K562 (cell line): Measurements from ENCODE around the gene PGRMC2. TPM values are rescaled to one million over a fixed set of nuclear protein-coding genes. Genes with fewer than 3 reads are reported as not detected.

Source experiments
- ATAC-seq: fragments of 200-7000 bp; cut with Tn5 transposase; 3 replicates; pipeline ENCODE4 v1.9.1; 2020; ENCODE audit warnings: moderate library complexity
- BruUV-seq: library from RNA; stranded (reverse); fragments of 400-500 nt; replicated peaks from 2 replicates; lab custom pipeline; 2021; lab: Mats Ljungman, UMichigan
- CTCF ChIA-PET: fragments of 300-600 bp; formaldehyde crosslinking; extraction: SDS; loops from one replicate; lab custom pipeline; 2021; ENCODE audit warnings: low intra/inter-chr PET ratio; lab: Yijun Ruan, JAX
- POLR2A ChIA-PET: fragments of 300-600, 350-650 bp; sonication (Branson Sonifier 250); formaldehyde crosslinking; extraction: SDS; loops from one replicate; lab custom pipeline; 2021; ENCODE audit warnings: antibody characterized with exemption, inconsistent platforms; lab: Yijun Ruan, JAX
- DNase-seq, 4 experiments: peaks; one replicate each; pipeline versions ENCODE4 v3.0.0 to v3.0.0-alpha.2; 2011 to 2018; ENCODE audit warnings: low spot score in 3 of 4, mixed read lengths in 3 of 4; ENCODE audit errors: extremely low read depth in 1 of 4
- FAIRE-seq: peaks from 2 replicates; lab custom pipeline; 2011; peaks lifted over from hg19 to GRCh38; lab: Jason Lieb, UNC
- H2AFZ ChIP-seq: 2 replicates; pipeline ENCODE4 v1.6.0; 2011; ENCODE audit warnings: low read depth, low read length, control low read depth, inconsistent platforms
- H3K27ac ChIP-seq: fragments of 200-600 bp; 3 replicates; pipeline ENCODE4 v1.8.0; 2011; ENCODE audit warnings: low read depth, mild to moderate bottlenecking, control low read depth, inconsistent platforms, low read length, moderate library complexity, mixed read lengths; ENCODE audit errors: extremely low read depth
- H3K27me3 ChIP-seq, 2 experiments: fragments of 300-600 bp in 1 of 2; 2 replicates in 1 of 2; 3 replicates in 1 of 2; pipeline versions ENCODE4 v1.6.0 to v1.8.0; 2011; ENCODE audit warnings: inconsistent platforms in 2 of 2, low read length in 2 of 2, mild to moderate bottlenecking in 1 of 2, mixed read lengths in 1 of 2, moderate library complexity in 1 of 2; ENCODE audit not compliant: control insufficient read depth in 2 of 2, insufficient read depth in 2 of 2
- H3K36me3 ChIP-seq: fragments of 300-600 bp; 3 replicates; pipeline ENCODE4 v1.8.0; 2011; ENCODE audit warnings: mild to moderate bottlenecking, low read length, inconsistent platforms; ENCODE audit not compliant: control insufficient read depth, insufficient read depth
- H3K4me1 ChIP-seq, 2 experiments: fragments of 200-600 bp in 1 of 2; replicated peaks in 1 of 2; 2 replicates in 1 of 2; 3 replicates in 1 of 2; pipeline versions ENCODE4 v1.5.1 to v1.8.0; 2011; ENCODE audit warnings: inconsistent platforms in 2 of 2, low read length in 2 of 2, mild to moderate bottlenecking in 1 of 2, mixed read lengths in 1 of 2, moderate library complexity in 1 of 2; ENCODE audit not compliant: control insufficient read depth in 2 of 2, insufficient read depth in 2 of 2
- H3K4me2 ChIP-seq: 2 replicates; pipeline ENCODE4 v1.6.1; 2011; ENCODE audit warnings: low read length, control low read depth, inconsistent platforms, mixed read lengths; ENCODE audit not compliant: insufficient read depth
- H3K4me3 ChIP-seq: fragments of 200-600 bp; sonication (generic), shearing (Covaris generic); 2 replicates; pipeline ENCODE4 v1.5.1; 2016; ENCODE audit warnings: control low read depth, inconsistent platforms
- H3K79me2 ChIP-seq: fragments of 200-600 bp; 3 replicates; pipeline ENCODE4 v1.8.0; 2011; ENCODE audit warnings: low read length, inconsistent platforms; ENCODE audit not compliant: control insufficient read depth, insufficient read depth
- H3K9ac ChIP-seq, 2 experiments: 2 replicates each; pipeline versions ENCODE4 v1.6.0 to v1.6.1; 2011; ENCODE audit warnings: low read depth in 2 of 2, low read length in 2 of 2, control low read depth in 1 of 2, inconsistent platforms in 1 of 2, mild to moderate bottlenecking in 1 of 2, mixed read lengths in 1 of 2; ENCODE audit not compliant: insufficient read depth in 1 of 2
- H3K9me1 ChIP-seq: one replicate; pipeline ENCODE4 v1.6.0; 2011; ENCODE audit warnings: inconsistent platforms, mild to moderate bottlenecking, low read length, moderate library complexity; ENCODE audit not compliant: control insufficient read depth, insufficient read depth
- H3K9me3 ChIP-seq: replicated peaks from 2 replicates; pipeline ENCODE4 v1.5.1; 2011; ENCODE audit warnings: low read depth, low read length, inconsistent platforms; ENCODE audit not compliant: control insufficient read depth, insufficient read depth
- H4K20me1 ChIP-seq: replicated peaks from 2 replicates; pipeline ENCODE4 v1.6.1; 2011; ENCODE audit warnings: low read length, inconsistent platforms, mixed read lengths; ENCODE audit not compliant: control insufficient read depth, insufficient read depth
- FOXK1 ChIP-seq: sonication (generic); formaldehyde crosslinking; IDR thresholded peaks from 2 replicates; pipeline ENCODE4 v1.8.0; 2022; ENCODE audit warnings: missing genetic modification reagents, mild to moderate bottlenecking, borderline replicate concordance
- KDM2B ChIP-seq: fragments of 250-450 bp; sonication (Bioruptor Pico); IDR thresholded peaks from 2 replicates; pipeline ENCODE4 v1.8.0; 2021; ENCODE audit warnings: mild to moderate bottlenecking, moderate library complexity
- KLF1 ChIP-seq: fragments of 450-650 bp; IDR thresholded peaks from 2 replicates; pipeline ENCODE4 v1.6.1; 2016; ENCODE audit warnings: missing genetic modification characterization, missing compliant biosample characterization
- LCOR ChIP-seq: sonication (generic); formaldehyde crosslinking; IDR thresholded peaks from 2 replicates; pipeline ENCODE4 v1.8.0; 2022; ENCODE audit warnings: mild to moderate bottlenecking, missing genetic modification reagents
- MAFK ChIP-seq: IDR thresholded peaks from 2 replicates; pipeline ENCODE4 v1.6.1; 2011; ENCODE audit warnings: low read length, improper control_type of control experiment
- MCM7 ChIP-seq, 2 experiments: fragments of 450-650 bp; IDR thresholded peaks; 2 replicates each; pipeline ENCODE4 v1.6.1; 2016 to 2018
- NEUROD1 ChIP-seq: fragments of 150-350 bp; IDR thresholded peaks from 2 replicates; pipeline ENCODE4 v1.6.1; 2014; ENCODE audit warnings: borderline replicate concordance, low read length, low read depth; ENCODE audit not compliant: partially characterized antibody
- ZBED1 ChIP-seq: IDR thresholded peaks from 2 replicates; pipeline ENCODE4 v1.6.1; 2014
- ZSCAN29 ChIP-seq: fragments of 450-650 bp; IDR thresholded peaks from 2 replicates; pipeline ENCODE4 v1.6.1; 2017
- WGBS: fragments of 100-300 bp; shearing (Covaris generic); methylation state at CpG from one replicate; pipeline ENCODE4 v1.1.6; 2016; ENCODE audit warnings: low coverage, mixed read lengths; ENCODE audit not compliant: insufficient coverage; ENCODE audit errors: missing lambda C conversion rate; 5-methylcytosine and 5-hydroxymethylcytosine counted together
- in situ Hi-C: fragments of 300-500 bp; cut with MboI; formaldehyde crosslinking; loops from 4 replicates; pipeline ENCODE4 v1.15.0; 2018; ENCODE audit warnings: inconsistent platforms, mixed read lengths
- intact Hi-C: fragments of 100-400 bp; cut with micrococcal nuclease; formaldehyde crosslinking; loops from 2 replicates; pipeline ENCODE4 v1.14.2; 2022
- polyA plus RNA-seq, 8 experiments: library from polyadenylated mRNA; depleted of rRNA in 4 of 8; stranded (reverse) in 5 of 8; unstranded in 3 of 8; fragments of >200 nt; fragmentation: Nextera tagmentation in 2 of 8; fragmentation: Illumina TruSeq in 1 of 8; extraction: Ambion mirVana in 2 of 8; extraction: Trizol in 1 of 8; gene quantifications; 2 replicates each; pipeline versions ENCODE4 v1.2.1 to v1.2.3, GENCODE V29; 2011 to 2014; ENCODE audit warnings: inconsistent platforms in 1 of 8, missing spikeins in 1 of 8
- total RNA-seq, 7 experiments: library from RNA; depleted of rRNA in 6 of 7; stranded (reverse); fragments of >200 nt in 6 of 7; fragmentation: Illumina TruSeq in 2 of 7; extraction: Trizol in 2 of 7; gene quantifications; 2 replicates each; pipeline versions ENCODE4 v1.2.1 to v1.2.3, GENCODE V29; 2011 to 2021; ENCODE audit warnings: low replicate concordance in 1 of 7
- TF ChIP-seq, protein P1 (sequence below): fragments of 450-650 bp; IDR thresholded peaks from 2 replicates; pipeline ENCODE4 v1.6.1; 2018; ENCODE audit warnings: mild to moderate bottlenecking, low read depth; ENCODE audit not compliant: partially characterized antibody
- TF ChIP-seq, protein P2 (sequence below): fragments of 450-650 bp; IDR thresholded peaks from 2 replicates; pipeline ENCODE4 v1.6.1; 2016; ENCODE audit warnings: antibody characterized with exemption
- TF ChIP-seq, protein P3 (sequence below): fragments of 450-650 bp; IDR thresholded peaks from 2 replicates; pipeline ENCODE4 v1.6.1; 2017; ENCODE audit warnings: antibody characterized with exemption, mild to moderate bottlenecking

The PGRMC2 gene
- total and polyA plus RNA-seq, 9 of the 15 experiments (the other 6 are each of a cell fraction or from before 2014, with no cell fraction given): 12.4 to 81.3 (median 22.7) TPM

DNA sequence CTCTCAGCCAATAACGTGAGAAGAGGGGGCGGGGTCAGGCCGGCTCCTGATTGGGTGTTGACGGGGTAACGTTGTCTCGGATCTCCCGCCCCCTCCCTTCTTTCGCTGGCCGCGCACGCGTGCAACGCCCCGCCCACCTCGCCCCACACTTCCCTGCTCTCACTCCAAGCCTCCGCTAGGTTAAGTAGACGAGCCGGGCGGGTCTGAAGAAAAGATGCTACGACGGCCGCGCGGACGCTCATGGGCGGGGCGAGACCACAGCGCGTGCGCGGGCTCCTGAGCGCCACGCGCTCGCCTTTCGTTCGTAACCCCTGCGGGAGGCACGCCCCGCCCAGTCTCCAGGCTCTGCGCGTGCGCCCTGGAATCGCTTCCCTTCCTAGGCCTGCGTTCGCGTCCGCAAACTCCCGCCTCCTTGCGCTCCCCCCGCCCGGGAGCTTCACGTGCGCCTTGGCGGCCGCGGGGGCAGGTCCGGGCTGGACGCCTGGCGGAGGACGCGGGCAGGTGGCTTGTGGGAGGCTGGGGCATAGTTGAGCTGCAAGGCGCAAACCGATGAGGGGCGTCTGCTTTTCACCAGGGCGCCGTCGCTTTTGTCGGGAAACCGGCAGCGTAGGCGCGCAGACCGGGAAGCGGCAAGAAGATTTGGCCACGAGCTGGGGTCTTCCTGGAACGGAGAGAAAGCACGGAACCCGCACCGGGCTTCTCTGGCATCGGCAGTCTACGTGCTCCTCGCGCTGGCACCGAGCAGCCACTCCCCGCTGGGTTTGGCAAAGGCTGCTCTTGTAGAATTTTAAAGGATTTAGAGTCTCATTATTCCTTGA, 467 bp upstream of the PGRMC2 start:
- peaks cover 4 to 28% of the 10 kb centered on the region in 2 experiments for H3K4me1 ChIP-seq
- 0% methylated on average over 58 of the region's 86 CpGs for WGBS
- in situ Hi-C loops: no loop called here
- H2AFZ ChIP-seq: peak overlapping the region; percentile 80
- intact Hi-C loops: loop anchor here (2.0 to 10.0 kb wide), 7 partner anchors 19 to 809 kb away; partner anchors contain the start of genes C4orf33 and LARP1B
- H3K79me2 ChIP-seq: peaks cover 66% of the 10 kb centered on the region
- H3K4me2 ChIP-seq: peak overlapping the region; percentile 96
- ChIA-PET POLR2A (interaction anchor here (0.8 to 1.6 kb wide), 6 partner anchors 10 to 271 kb away, joined by 3 to 5 read pairs (median 4); no protein-coding TSS in a partner anchor), CTCF (no interaction called here)
- peak; percentile 97 to 99 (median 98) for DNase-seq
- no peaks in the 10 kb centered on the region for H3K9me1 ChIP-seq
- no peaks in the 10 kb centered on the region for H3K9me3 ChIP-seq
- peak; percentile 89 for FAIRE-seq
- H3K36me3 ChIP-seq: peaks cover 14% of the 10 kb centered on the region; the same call in 2 of the 3 replicates
- peak overlapping the region; percentile 89 for H3K27ac ChIP-seq
- H3K9ac ChIP-seq: peak overlapping the region; percentile 91 to 97
- ATAC-seq: peak; percentile 83
- H3K4me3 ChIP-seq: peak overlapping the region; percentile 59
- H3K27me3 ChIP-seq: no peaks in the 10 kb centered on the region
- BruUV-seq: no TSS peak
- H4K20me1 ChIP-seq: 0 out of 2 replicates have a peak, but pooled peaks cover 5% of the 10 kb centered on the region
- no peak for TF ChIP-seq MCM7 (IDR thresholded peaks at IDR 0.05)
- TF ChIP-seq FOXK1 (CRISPR knock-in tag): no peak
- TF ChIP-seq, protein P1, sequence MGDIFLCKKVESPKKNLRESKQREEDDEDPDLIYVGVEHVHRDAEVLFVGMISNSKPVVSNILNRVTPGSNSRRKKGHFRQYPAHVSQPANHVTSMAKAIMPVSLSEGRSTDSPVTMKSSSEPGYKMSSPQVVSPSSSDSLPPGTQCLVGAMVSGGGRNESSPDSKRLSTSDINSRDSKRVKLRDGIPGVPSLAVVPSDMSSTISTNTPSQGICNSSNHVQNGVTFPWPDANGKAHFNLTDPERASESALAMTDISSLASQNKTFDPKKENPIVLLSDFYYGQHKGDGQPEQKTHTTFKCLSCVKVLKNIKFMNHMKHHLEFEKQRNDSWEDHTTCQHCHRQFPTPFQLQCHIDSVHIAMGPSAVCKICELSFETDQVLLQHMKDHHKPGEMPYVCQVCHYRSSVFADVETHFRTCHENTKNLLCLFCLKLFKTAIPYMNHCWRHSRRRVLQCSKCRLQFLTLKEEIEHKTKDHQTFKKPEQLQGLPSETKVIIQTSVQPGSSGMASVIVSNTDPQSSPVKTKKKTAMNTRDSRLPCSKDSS: no peak
- 0 out of 2 replicates have a peak, but pooled peaks have one; percentile 44 for TF ChIP-seq ZSCAN29
- 0 out of 2 replicates have a peak, but pooled peaks have one; percentile 46 for TF ChIP-seq KDM2B (CRISPR knock-in tag)
- TF ChIP-seq KLF1: 0 out of 2 replicates have a peak, but pooled peaks have one; percentile 25
- peak; percentile 63 for TF ChIP-seq NEUROD1
- TF ChIP-seq ZBED1: peak; percentile 59; the same call in 1 of the 2 replicates
- TF ChIP-seq, protein P2, sequence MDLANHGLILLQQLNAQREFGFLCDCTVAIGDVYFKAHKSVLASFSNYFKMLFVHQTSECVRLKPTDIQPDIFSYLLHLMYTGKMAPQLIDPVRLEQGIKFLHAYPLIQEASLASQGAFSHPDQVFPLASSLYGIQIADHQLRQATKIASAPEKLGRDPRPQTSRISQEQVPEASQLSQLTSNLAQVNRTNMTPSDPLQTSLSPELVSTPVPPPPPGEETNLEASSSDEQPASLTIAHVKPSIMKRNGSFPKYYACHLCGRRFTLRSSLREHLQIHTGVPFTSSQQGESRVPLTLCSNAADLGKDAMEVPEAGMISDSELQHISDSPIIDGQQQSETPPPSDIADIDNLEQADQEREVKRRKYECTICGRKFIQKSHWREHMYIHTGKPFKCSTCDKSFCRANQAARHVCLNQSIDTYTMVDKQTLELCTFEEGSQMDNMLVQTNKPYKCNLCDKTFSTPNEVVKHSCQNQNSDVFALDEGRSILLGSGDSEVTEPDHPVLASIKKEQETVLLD: peak; percentile 95
- TF ChIP-seq MAFK: no peak
- TF ChIP-seq, protein P3, sequence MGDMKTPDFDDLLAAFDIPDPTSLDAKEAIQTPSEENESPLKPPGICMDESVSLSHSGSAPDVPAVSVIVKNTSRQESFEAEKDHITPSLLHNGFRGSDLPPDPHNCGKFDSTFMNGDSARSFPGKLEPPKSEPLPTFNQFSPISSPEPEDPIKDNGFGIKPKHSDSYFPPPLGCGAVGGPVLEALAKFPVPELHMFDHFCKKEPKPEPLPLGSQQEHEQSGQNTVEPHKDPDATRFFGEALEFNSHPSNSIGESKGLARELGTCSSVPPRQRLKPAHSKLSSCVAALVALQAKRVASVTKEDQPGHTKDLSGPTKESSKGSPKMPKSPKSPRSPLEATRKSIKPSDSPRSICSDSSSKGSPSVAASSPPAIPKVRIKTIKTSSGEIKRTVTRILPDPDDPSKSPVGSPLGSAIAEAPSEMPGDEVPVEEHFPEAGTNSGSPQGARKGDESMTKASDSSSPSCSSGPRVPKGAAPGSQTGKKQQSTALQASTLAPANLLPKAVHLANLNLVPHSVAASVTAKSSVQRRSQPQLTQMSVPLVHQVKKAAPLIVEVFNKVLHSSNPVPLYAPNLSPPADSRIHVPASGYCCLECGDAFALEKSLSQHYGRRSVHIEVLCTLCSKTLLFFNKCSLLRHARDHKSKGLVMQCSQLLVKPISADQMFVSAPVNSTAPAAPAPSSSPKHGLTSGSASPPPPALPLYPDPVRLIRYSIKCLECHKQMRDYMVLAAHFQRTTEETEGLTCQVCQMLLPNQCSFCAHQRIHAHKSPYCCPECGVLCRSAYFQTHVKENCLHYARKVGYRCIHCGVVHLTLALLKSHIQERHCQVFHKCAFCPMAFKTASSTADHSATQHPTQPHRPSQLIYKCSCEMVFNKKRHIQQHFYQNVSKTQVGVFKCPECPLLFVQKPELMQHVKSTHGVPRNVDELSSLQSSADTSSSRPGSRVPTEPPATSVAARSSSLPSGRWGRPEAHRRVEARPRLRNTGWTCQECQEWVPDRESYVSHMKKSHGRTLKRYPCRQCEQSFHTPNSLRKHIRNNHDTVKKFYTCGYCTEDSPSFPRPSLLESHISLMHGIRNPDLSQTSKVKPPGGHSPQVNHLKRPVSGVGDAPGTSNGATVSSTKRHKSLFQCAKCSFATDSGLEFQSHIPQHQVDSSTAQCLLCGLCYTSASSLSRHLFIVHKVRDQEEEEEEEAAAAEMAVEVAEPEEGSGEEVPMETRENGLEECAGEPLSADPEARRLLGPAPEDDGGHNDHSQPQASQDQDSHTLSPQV: peak; percentile 62
- peak; percentile 99 for TF ChIP-seq LCOR (CRISPR knock-in tag)
